Measurements from ENCODE around the gene LLCFC1. TPM values are rescaled to one million over a fixed set of nuclear protein-coding genes. Genes with fewer than 3 reads are reported as not detected.

Gene LLCFC1
- total and polyA plus RNA-seq, 2 of the 8 experiments (the other 6 are each of a cell fraction or from before 2014, with no cell fraction given): not detected

- Histone ChIP-seq H3K79me2 (ENCODE audit: control insufficient read depth in 1 of 2, insufficient read depth in 2 of 2, low read length in 2 of 2) (no peaks in the 10 kb centered on the region), H4K20me1 (replicated peaks in 1 of 2; ENCODE audit: control insufficient read depth in 1 of 2, insufficient read depth in 2 of 2, low read length in 2 of 2) (no peaks in the 10 kb centered on the region), H3K9ac (replicated peaks in 1 of 4; ENCODE audit: extremely low read depth in 1 of 4, low read depth in 3 of 4, low read length in 3 of 4) (no peak overlapping the region), H3K23ac (ENCODE audit: insufficient read length) (no peak overlapping the region), H2BK120ac (replicated peaks; ENCODE audit: low read depth, low read length) (no peak overlapping the region), H3K9me3 (ENCODE audit: insufficient read depth in 2 of 2, low read depth in 1 of 2, low read length in 1 of 2) (0 out of 4 replicates have a peak, but pooled peaks cover 0 to 3% of the 10 kb centered on the region in 2 experiments), H3K4me3 (ENCODE audit: extremely low read depth in 1 of 4, insufficient read depth in 2 of 4, low read depth in 3 of 4, low read length in 4 of 4) (no peak overlapping the region), H3K14ac (ENCODE audit: insufficient read length) (no peak overlapping the region), H2BK15ac (ENCODE audit: low read length) (no peak overlapping the region), H2AFZ (ENCODE audit: low read length) (no peak overlapping the region), H3K27me3 (replicated peaks in 1 of 4; ENCODE audit: control insufficient read depth in 3 of 4, extremely low read depth in 1 of 4, insufficient read depth in 3 of 4, low read length in 3 of 4) (no peaks in the 10 kb centered on the region), H2BK5ac (ENCODE audit: low read depth, low read length) (no peak overlapping the region), H2BK20ac (ENCODE audit: low read length) (no peak overlapping the region), H3K27ac (ENCODE audit: low read depth, low read length) (no peak overlapping the region), H3K79me1 (ENCODE audit: low read depth, low read length) (no peaks in the 10 kb centered on the region), H3K4me2 (ENCODE audit: insufficient read depth in 1 of 2, low read depth in 2 of 2, low read length in 2 of 2) (no peak overlapping the region), H3K23me2 (ENCODE audit: low read depth, low read length) (no peaks in the 10 kb centered on the region), H3K56ac (replicated peaks; ENCODE audit: insufficient read length, low read depth, low read length) (no peak overlapping the region), H2AK5ac (ENCODE audit: low read depth, low read length) (no peak overlapping the region), H3K4me1 (replicated peaks in 1 of 4; ENCODE audit: control insufficient read depth in 3 of 4, insufficient read depth in 4 of 4, low read length in 3 of 4) (no peaks in the 10 kb centered on the region), H4K8ac (ENCODE audit: extremely low read depth, insufficient read depth, low read length) (no peak overlapping the region), H3K36me3 (ENCODE audit: control insufficient read depth in 2 of 4, insufficient read depth in 4 of 4, low read length in 3 of 4) (no peaks in the 10 kb centered on the region), H3K18ac (ENCODE audit: extremely low read depth, low read length) (no peak overlapping the region), H3K4ac (replicated peaks; ENCODE audit: insufficient read length, low read depth, low read length) (no peak overlapping the region), H2BK12ac (ENCODE audit: low read depth, low read length) (no peak overlapping the region), H4K5ac (ENCODE audit: insufficient read length, low read depth, low read length) (no peak overlapping the region), H4K91ac (replicated peaks; ENCODE audit: insufficient read length, low read length) (no peak overlapping the region)
- FAIRE-seq (no peak), DNase-seq (ENCODE audit: low read depth in 1 of 2, low spot score in 2 of 2) (no peak)
- WGBS, 2 experiments (ENCODE audit: extremely low coverage in 1 of 2, insufficient coverage in 1 of 2, insufficient read length in 1 of 2, insufficient replicate concordance in 2 of 2, low coverage in 1 of 2, low lambda C conversion rate in 2 of 2, missing lambda C conversion rate in 1 of 2): 90% methylated on average over 1 of the region's 1 CpG; no CpG with 5 or more reads in 1 of the 2 experiments
- TF ChIP-seq EP300 (IDR thresholded peaks at IDR 0.05; ENCODE audit: borderline replicate concordance in 1 of 2, low read depth in 2 of 2, low read length in 2 of 2): no peak
- peak in 1 of 3 experiments; percentile 16; a peak in 1 of 4 replicates for TF ChIP-seq CTCF (IDR thresholded peaks at IDR 0.05; ENCODE audit: control extremely low read depth in 1 of 3, insufficient read depth in 1 of 3, low read depth in 1 of 3, low read length in 3 of 3)
- ChIA-PET POLR2A (ENCODE audit: partially characterized antibody) (no interaction called here), CTCF (ENCODE audit: partially characterized antibody) (interaction anchor here (0.7 to 1.8 kb wide), 6 partner anchors 9 to 303 kb away, joined by 3 to 6 read pairs (median 4); partner anchors contain the start of gene TRPV5)
Observed at GRCh38 chr7:142983825-142984224, 44.5 kb downstream of the LLCFC1 start.
